WTC11 (cell line): ENCODE results near the gene DLG1.

Source experiments
- ATF1 ChIP-seq: sonication (generic); formaldehyde crosslinking; IDR thresholded peaks from 2 replicates; pipeline ENCODE4 v1.8.1; 2023; ENCODE audit warnings: mild to moderate bottlenecking, moderate library complexity, missing genetic modification reagents
- ELF4 ChIP-seq: sonication (generic); formaldehyde crosslinking; IDR thresholded peaks from 2 replicates; pipeline ENCODE4 v1.8.1; 2022; ENCODE audit warnings: low read depth, mild to moderate bottlenecking, moderate library complexity, missing genetic modification reagents
- FOXK1 ChIP-seq: sonication (generic); formaldehyde crosslinking; IDR thresholded peaks from 2 replicates; pipeline ENCODE4 v1.8.0; 2022; ENCODE audit warnings: mild to moderate bottlenecking, moderate library complexity, missing genetic modification reagents
- JUN ChIP-seq: sonication (generic); formaldehyde crosslinking; IDR thresholded peaks from 2 replicates; pipeline ENCODE4 v1.8.0; 2023; ENCODE audit warnings: mild to moderate bottlenecking, missing genetic modification reagents
- NR2C2 ChIP-seq: sonication (generic); formaldehyde crosslinking; IDR thresholded peaks from 2 replicates; pipeline ENCODE4 v1.8.0; 2022; ENCODE audit warnings: mild to moderate bottlenecking, missing genetic modification reagents
- OVOL2 ChIP-seq: fragments of 250-450 bp; sonication (Bioruptor Pico); IDR thresholded peaks from 2 replicates; pipeline ENCODE4 v1.9.0; 2021; ENCODE audit warnings: mild to moderate bottlenecking, borderline replicate concordance
- TCF7 ChIP-seq: sonication (generic); formaldehyde crosslinking; IDR thresholded peaks from 2 replicates; pipeline ENCODE4 v1.8.0; 2022; ENCODE audit warnings: mild to moderate bottlenecking, low read depth, missing genetic modification reagents, moderate library complexity
- ZNF121 ChIP-seq: sonication (generic); formaldehyde crosslinking; IDR thresholded peaks from 2 replicates; pipeline ENCODE4 v1.8.0; 2023; ENCODE audit warnings: missing genetic modification reagents
- TF ChIP-seq, protein P1 (sequence below): fragments of 200-600 bp; IDR thresholded peaks from 2 replicates; pipeline ENCODE4 v1.8.0; 2022; ENCODE audit warnings: antibody characterized with exemption
- TF ChIP-seq, protein P2 (sequence below): sonication (generic); formaldehyde crosslinking; IDR thresholded peaks from 2 replicates; pipeline ENCODE4 v1.8.0; 2023; ENCODE audit warnings: mild to moderate bottlenecking, missing genetic modification reagents
- TF ChIP-seq, protein P3 (sequence below): sonication (generic); formaldehyde crosslinking; IDR thresholded peaks from 2 replicates; pipeline ENCODE4 v1.8.1; 2022; ENCODE audit warnings: low read depth, missing genetic modification reagents, borderline replicate concordance
- TF ChIP-seq, protein P4 (sequence below): fragments of 250-450 bp; sonication (Bioruptor Pico); IDR thresholded peaks from 2 replicates; pipeline ENCODE4 v2.1.2; 2022; ENCODE audit warnings: mild to moderate bottlenecking, moderate library complexity
- TF ChIP-seq, protein P5 (sequence below): sonication (generic); formaldehyde crosslinking; IDR thresholded peaks from 2 replicates; pipeline ENCODE4 v1.8.1; 2022; ENCODE audit warnings: mild to moderate bottlenecking, missing genetic modification reagents, moderate library complexity, borderline replicate concordance

DNA sequence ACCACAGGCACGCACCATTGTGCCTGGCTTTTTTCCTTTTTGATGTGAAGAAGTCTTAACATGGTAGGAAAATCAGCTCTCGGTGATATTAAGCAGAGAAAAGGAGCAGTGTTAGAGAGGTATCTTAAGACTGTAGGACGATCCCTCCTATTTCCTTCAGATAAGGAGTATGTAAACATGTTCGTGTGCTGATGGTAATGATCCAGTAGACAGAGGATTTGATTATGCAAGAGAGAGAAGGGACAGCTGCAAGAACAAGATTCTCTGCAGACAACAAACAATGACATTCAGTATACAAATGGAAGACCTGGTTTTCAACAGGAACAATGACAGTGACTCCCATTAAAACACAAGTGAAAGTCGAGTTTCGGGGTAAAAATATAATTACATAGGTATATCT is 173.7 kb downstream of the DLG1 start:
- TF ChIP-seq, protein P1, sequence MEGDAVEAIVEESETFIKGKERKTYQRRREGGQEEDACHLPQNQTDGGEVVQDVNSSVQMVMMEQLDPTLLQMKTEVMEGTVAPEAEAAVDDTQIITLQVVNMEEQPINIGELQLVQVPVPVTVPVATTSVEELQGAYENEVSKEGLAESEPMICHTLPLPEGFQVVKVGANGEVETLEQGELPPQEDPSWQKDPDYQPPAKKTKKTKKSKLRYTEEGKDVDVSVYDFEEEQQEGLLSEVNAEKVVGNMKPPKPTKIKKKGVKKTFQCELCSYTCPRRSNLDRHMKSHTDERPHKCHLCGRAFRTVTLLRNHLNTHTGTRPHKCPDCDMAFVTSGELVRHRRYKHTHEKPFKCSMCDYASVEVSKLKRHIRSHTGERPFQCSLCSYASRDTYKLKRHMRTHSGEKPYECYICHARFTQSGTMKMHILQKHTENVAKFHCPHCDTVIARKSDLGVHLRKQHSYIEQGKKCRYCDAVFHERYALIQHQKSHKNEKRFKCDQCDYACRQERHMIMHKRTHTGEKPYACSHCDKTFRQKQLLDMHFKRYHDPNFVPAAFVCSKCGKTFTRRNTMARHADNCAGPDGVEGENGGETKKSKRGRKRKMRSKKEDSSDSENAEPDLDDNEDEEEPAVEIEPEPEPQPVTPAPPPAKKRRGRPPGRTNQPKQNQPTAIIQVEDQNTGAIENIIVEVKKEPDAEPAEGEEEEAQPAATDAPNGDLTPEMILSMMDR = no peak
- TF ChIP-seq ATF1 = no peak
- TF ChIP-seq ELF4 = no peak
- TF ChIP-seq, protein P2, sequence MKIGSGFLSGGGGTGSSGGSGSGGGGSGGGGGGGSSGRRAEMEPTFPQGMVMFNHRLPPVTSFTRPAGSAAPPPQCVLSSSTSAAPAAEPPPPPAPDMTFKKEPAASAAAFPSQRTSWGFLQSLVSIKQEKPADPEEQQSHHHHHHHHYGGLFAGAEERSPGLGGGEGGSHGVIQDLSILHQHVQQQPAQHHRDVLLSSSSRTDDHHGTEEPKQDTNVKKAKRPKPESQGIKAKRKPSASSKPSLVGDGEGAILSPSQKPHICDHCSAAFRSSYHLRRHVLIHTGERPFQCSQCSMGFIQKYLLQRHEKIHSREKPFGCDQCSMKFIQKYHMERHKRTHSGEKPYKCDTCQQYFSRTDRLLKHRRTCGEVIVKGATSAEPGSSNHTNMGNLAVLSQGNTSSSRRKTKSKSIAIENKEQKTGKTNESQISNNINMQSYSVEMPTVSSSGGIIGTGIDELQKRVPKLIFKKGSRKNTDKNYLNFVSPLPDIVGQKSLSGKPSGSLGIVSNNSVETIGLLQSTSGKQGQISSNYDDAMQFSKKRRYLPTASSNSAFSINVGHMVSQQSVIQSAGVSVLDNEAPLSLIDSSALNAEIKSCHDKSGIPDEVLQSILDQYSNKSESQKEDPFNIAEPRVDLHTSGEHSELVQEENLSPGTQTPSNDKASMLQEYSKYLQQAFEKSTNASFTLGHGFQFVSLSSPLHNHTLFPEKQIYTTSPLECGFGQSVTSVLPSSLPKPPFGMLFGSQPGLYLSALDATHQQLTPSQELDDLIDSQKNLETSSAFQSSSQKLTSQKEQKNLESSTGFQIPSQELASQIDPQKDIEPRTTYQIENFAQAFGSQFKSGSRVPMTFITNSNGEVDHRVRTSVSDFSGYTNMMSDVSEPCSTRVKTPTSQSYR (CRISPR knock-in tag) = no peak
- TF ChIP-seq FOXK1 = no peak
- TF ChIP-seq, protein P3, sequence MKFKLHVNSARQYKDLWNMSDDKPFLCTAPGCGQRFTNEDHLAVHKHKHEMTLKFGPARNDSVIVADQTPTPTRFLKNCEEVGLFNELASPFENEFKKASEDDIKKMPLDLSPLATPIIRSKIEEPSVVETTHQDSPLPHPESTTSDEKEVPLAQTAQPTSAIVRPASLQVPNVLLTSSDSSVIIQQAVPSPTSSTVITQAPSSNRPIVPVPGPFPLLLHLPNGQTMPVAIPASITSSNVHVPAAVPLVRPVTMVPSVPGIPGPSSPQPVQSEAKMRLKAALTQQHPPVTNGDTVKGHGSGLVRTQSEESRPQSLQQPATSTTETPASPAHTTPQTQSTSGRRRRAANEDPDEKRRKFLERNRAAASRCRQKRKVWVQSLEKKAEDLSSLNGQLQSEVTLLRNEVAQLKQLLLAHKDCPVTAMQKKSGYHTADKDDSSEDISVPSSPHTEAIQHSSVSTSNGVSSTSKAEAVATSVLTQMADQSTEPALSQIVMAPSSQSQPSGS (CRISPR knock-in tag) = no peak
- no peak for TF ChIP-seq JUN
- TF ChIP-seq, protein P4, sequence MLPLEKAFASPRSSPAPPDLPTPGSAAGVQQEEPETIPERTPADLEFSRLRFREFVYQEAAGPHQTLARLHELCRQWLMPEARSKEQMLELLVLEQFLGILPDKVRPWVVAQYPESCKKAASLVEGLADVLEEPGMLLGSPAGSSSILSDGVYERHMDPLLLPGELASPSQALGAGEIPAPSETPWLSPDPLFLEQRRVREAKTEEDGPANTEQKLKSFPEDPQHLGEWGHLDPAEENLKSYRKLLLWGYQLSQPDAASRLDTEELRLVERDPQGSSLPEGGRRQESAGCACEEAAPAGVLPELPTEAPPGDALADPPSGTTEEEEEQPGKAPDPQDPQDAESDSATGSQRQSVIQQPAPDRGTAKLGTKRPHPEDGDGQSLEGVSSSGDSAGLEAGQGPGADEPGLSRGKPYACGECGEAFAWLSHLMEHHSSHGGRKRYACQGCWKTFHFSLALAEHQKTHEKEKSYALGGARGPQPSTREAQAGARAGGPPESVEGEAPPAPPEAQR (CRISPR knock-in tag) = no peak
- no peak for TF ChIP-seq TCF7 (CRISPR knock-in tag)
- TF ChIP-seq, protein P5, sequence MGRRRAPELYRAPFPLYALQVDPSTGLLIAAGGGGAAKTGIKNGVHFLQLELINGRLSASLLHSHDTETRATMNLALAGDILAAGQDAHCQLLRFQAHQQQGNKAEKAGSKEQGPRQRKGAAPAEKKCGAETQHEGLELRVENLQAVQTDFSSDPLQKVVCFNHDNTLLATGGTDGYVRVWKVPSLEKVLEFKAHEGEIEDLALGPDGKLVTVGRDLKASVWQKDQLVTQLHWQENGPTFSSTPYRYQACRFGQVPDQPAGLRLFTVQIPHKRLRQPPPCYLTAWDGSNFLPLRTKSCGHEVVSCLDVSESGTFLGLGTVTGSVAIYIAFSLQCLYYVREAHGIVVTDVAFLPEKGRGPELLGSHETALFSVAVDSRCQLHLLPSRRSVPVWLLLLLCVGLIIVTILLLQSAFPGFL (CRISPR knock-in tag) = no peak
- no peak for TF ChIP-seq OVOL2 (CRISPR knock-in tag)
- TF ChIP-seq NR2C2 (CRISPR knock-in tag) = no peak
- TF ChIP-seq ZNF121 (CRISPR knock-in tag) = no peak
